HG02970 (cell line): ENCODE results near the gene AOPEP.

Source experiments
- ATAC-seq: cut with Tn5 transposase; IDR thresholded peaks from one replicate; pipeline ENCODE4 v1.9.1; 2021; ENCODE audit warnings: mild to moderate bottlenecking, moderate library complexity, moderate number of reproducible peaks; ENCODE audit not compliant: unreplicated experiment, low FRiP score

The AOPEP gene

GRCh38 chr9:94979904-94980507 lies 253.5 kb downstream of the AOPEP start:
- no peak for ATAC-seq

GRCh38 chr9:94980947-94981722 lies 254.6 kb downstream of the AOPEP start:
- no peak for ATAC-seq

GRCh38 chr9:94981723-94982090 lies 255.2 kb downstream of the AOPEP start:
- ATAC-seq: no peak

DNA sequence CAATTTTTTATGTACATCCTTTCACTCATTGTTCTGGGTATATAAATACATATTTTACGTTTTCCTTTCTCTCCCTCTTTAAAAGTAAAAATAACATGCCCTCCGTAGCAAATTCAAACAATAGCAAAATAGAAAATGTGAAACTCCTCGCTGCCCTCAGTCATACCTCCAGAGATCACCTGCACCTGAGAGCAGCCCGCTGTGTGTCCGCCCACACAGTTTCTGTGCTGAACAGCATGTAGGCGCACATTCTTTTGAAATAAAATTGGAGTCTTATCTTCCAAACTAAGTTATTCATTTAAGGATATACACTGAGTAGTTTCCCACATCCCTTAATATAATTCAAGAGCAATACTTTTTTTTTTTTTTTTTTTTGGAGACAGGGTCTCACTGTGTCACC lies 255.7 kb downstream of the AOPEP start:
- ATAC-seq: no peak

GRCh38 chr9:94983552-94983951 lies 257.1 kb downstream of the AOPEP start:
- ATAC-seq: no peak

DNA sequence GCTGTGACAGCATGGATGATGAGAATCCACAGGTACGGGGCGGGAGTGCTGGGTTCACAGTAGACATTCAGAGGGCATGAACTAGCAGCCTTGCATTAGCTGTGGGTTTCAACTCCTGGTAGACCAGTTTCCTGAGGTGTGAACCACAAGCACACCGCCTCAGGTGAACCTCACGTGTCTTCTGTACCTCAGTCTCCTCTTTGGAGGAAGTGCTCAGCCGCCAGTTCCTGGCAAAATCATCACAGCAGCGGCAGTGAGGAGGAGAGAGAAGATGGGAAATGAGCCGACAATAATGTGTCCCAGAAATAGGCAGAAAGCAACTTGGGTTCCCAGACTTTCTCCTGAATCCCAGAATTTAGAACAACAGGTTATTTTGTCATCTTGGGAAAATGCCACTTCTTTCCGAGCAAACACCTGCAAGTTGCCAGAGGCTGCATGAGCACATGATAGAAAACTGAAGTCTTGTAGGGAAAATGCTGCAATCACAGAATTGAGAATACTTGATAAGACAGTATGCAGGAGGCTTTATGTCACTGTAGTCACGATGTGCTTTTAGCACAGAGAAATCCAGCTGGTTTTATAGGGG lies 258.5 kb downstream of the AOPEP start:
- ATAC-seq: no peak

DNA sequence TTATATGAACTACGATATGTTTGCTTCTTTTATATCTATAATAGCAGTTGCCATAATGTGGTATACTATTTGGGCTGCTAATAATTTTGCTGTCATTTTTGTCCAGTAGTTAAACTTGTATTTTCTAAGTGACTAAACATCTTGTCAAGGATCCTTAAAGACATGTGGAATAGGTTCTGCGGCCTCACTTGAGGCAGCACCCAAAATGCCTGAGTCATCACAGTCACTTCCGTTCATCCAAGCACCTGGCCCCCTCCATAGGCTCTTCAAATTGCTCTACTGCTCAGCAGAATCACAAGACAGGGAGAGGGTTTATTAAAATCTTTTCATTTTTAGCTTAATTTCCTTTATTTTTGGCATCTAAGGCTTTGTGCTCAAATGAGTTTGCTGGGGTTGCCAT lies 259.1 kb downstream of the AOPEP start:
- ATAC-seq: no peak

DNA sequence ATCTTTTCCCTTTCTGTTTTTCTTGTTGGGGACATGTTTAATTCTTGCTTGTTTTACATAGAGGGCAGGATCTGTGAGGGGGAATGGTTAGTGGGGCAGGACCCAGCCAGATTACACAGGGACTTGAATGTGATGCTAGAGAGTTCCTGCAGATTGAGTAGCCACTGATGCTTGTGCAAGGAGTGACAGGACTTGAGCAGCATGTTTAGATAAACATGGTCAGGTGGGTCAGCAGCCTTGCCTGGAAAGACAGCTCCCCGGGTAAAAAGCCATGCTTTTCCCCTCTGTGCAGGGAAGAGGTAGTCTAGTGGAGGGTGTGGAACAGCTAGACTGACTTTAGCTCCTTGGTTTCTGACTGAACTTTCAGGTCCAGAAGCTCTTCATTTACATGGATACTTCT lies 261.2 kb downstream of the AOPEP start:
- ATAC-seq: no peak

- ATAC-seq: no peak
Measured at GRCh38 chr9:94990897-94991561, 264.5 kb downstream of the AOPEP start.

GRCh38 chr9:94991961-94992907 lies 265.7 kb downstream of the AOPEP start:
- no peak for ATAC-seq

GRCh38 chr9:94993160-94993820 lies 266.8 kb downstream of the AOPEP start:
- no peak for ATAC-seq

- no peak for ATAC-seq
Measured at GRCh38 chr9:94993821-94994165, 267.3 kb downstream of the AOPEP start.

DNA sequence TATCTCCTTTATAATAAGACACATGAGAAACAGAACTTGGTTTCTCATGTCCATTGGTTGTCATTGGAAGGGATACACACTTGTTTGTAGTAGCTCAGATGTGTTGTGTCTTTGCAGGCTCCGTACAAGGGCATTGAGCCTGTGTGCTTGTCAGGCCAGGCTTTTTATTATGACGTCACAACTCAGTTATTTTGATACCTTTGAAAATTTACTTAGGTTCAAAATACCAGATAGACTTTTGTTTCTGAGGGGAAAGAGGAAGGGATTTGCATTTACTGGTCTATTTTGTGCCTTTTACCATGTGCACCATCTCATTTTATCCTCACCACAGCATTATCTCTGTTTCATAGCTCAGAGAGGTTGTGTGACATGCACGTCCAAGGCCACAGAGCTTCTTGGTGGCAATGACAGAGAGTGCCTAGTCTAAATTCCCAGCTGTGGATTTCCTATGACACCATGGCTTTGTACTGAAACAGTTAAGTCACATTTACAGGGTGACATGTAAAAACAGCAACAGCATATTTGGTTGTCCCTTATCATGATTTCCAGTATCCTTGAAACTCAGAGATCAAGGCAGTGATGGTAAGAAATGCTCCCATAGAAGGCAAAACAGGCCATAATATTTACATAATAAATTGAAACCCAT lies 268.7 kb downstream of the AOPEP start:
- no peak for ATAC-seq

DNA sequence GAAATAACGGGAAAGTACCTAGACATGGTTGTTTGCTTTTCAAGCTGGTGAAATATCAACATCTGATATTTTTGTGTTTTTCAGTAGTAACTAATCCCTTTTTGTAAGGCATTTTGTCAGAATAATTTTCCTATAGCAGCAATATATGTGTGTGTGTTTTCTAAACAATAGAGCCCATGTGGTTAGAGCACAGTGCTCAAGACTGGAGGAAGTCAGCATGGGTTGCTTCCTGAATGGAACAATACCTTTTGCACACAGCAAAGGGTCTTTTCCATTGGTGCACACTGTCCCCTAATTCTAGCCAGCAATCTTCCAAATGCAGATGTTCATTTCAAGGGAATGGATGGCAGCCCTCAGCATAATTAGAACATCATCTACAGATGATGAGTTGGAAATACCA lies 270.1 kb downstream of the AOPEP start:
- ATAC-seq: no peak

GRCh38 chr9:94997727-94998126 lies 271.2 kb downstream of the AOPEP start:
- ATAC-seq: no peak

DNA sequence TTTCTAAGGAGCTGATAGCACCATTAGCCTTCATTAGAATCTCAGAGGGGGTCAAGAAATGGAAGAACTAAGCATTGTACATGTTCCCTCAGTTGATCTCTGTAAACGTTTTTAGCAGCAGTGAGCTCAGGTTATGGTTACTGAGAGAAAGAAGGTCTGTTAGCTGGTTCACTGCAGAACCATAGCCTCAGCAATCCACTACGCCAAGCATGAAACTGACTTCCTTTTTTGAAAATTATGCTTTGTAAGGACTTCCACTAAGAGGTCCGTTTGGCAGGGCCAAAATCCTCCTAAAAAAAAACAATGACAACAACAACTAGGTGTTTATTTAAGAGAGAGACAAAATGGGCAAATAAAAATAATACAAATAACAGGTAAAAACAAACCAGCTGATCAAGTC lies 273.3 kb downstream of the AOPEP start:
- no peak for ATAC-seq

GRCh38 chr9:95000821-95001220 lies 274.3 kb downstream of the AOPEP start:
- no peak for ATAC-seq

DNA sequence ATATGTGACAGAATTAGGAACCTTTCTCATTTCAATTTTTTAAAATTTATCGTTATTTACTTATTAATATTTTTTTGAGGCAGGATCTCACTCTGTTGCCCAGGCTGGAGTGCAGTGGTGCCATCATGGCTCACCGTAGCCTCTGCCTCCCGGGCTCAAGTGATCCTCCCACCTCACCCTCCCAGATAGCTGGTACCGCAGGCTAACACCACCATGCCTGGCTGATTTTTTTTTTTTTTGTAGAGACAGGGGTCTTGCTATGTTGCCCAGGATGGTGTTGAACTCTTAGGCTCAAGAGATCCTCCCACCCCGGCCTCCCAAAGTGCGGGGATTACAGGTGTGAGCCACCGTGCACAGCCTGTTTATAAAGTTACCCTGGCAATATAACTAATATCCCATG lies 275.2 kb downstream of the AOPEP start:
- no peak for ATAC-seq

- ATAC-seq: peak; percentile 19
Measured at GRCh38 chr9:95003689-95004410, 277.4 kb downstream of the AOPEP start.
